Effector CD8-positive, alpha-beta T cell (primary cell): ENCODE data around the gene SLC11A2.
"Not testable (repeated sequence)": the region's sequence is repeated elsewhere in the genome, so short reads cannot be mapped to it uniquely, and the experiment has no call there.

Experiments
- DNase-seq: peaks from one replicate; lab custom pipeline; 2025; lab: John Stamatoyannopoulos, UW

Gene SLC11A2

DNA sequence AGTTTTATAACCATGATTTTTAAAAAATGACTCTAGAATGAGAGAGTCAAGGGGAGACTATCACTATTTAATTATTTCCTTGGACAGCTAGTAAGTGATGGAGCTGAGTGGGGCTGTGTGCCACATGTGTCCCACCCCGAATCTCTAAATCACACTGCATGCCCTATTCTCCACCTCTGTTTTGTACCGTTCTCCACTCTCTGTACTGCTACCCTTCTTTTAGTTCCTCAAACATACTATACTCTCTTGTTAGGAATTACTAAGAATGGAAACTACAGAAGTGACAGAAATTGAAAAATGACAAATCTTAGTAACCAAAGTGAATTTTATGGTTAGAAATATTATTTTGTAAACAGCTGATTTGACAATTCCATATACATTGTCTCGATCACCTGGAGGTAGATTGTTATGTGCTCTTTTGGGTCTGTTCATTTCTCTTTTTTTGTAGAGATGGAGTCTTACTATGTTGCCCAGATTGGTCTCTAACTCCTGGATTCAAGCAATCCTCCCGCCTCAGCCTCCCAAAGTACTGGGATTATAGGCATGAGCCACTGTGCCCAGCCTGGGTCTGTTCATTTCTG lies 35.9 kb downstream of the SLC11A2 start:
- no peak for DNase-seq

DNA sequence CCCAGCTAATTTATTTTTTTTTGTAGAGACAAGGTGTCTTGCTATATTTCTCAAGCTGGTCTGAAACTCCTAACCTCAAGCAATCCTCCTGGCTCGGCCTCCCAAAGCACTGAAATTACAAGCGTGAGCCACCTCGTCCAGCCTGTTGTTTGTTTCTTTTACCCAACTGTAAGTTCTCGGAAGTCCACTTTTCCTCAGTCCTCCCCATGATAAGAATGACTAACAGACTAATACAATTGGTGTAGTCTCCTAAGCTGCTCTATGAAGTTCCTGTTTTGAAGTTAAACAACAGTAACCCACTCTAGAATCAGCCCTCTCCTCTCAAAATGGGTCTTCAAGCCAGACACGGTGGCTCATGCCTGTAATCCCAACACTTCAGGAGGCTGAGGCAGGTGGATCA lies 37.3 kb downstream of the SLC11A2 start:
- no peak for DNase-seq

DNA sequence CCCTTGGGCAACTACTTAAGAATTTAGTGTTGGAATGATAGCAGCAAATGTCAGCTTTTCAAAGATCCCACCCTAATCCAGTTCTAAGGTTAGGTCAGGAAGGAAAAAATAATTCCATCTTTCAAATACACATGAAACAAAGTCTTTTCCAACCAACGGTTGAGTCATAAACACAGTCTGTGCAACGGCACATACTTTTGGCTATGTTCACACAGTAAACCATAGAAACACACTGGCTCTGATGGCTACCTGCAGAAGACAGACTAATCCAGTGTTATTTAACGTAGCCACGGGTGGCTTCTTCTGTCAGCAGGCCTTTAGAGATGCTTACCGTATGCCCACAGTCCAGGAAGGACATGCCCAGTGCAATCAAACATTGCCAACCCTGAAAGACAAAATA lies 38.1 kb downstream of the SLC11A2 start:
- no peak for DNase-seq

DNA sequence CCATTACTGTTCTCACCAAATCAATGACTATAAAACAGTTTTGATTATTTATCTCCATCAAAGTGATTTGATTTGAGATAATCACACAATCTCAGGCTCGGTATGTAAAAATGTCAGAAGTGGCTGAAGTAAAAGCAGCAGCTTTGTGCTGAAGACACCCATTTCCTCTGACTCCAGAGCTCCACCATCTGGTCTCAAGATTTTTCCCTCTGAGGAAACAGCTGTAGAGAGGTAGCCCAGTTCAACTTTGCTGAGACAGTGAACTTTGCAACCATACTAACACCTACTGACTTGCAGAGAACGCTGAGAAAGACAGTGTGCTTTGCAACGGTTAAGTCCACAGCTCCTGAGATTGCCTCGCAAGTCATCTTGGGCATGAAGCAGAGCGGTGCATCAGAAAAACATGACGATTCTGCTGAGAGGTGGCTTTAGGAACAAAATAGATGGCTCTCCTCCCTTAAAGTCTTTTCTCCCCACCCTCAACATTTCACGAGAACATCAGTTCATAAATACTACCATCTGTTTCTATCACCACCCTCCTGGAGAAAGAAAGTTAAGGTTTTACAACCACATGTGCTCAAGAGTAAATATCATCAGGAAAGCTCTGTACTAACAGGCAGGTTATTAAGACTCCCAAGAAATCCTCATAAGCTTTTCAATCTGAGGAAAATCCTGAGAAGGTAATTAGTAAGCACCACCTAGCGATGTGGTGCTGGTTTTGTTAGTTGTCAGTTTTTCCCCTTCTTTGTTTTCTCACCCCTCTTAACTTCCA lies 39.0 kb downstream of the SLC11A2 start:
- DNase-seq: no peak

- DNase-seq: no peak
Measured at GRCh38 chr12:50985322-50985721, 40.9 kb downstream of the SLC11A2 start.

DNA sequence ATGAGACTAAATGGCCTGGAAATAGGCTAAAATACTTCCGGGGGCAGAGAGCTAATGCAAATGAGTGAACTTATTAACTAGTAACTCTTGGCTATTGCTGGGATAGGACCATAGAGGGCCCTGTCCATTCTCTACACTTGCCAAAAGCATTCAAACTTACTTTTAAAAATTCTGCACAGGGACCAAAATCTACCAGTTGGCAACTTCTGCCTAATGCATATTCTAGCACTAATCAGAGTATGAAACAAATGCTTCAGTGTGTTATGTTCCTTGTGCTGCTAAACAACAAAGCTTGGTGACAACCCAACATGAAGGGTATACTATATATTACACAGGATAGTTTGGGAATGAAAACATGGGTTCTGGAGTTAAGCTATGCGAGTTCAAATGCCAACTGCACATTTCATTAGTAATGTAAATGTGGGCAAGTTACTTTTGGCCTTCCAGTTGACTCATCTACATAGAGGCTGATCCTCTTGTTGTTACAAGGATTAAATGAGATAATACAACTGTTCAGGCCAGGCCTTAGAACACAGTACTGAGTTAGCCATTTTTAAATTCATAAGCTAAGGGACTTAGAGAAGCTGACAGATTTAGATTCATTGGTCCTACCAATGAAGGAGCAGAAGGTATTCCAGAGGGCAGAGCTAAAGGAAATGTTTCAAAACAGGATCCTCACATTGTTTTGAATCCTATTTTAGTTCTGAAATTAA lies 41.4 kb downstream of the SLC11A2 start:
- no peak for DNase-seq

DNA sequence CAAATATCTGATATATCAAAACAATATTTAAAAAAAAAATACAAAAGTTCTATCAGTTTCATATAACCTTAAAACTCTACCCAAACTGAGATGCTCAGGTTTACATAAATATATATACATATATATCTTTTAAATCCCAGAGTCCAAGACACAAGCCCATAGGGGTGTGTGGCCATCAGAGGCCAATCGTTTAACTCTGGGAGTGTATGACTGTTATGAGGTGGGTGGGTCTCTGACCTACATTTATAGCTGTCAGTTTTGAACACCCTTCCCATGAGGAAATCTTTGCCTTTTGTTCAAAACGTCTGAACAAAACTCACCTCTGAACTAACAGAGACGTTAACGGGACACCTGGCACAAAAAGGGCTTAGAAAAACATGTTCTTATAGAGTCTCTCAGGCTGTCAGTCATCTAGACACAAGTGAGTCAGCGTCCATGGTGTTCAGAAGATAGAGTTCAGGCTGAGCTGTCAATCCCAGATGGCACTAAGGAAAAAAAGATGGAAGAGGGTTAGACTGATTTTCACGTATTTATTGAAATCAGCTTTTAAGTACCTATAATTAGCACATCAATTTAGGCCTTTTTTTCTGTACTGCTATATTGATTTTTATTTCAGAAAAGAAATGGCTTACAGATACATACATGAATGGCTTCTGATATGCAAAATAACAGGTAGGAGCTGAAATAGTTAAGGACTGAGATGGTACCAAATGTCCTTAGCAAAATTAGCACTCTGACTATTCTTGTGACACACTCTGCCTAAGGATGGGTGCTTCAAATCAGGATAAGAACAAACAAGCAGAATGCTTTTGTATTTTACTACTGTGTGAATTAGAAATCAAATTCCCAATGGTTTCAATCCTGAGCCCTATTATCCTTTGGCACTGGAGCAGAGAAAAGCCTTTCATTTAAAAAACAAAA lies 44.6 kb downstream of the SLC11A2 start:
- no peak for DNase-seq

DNA sequence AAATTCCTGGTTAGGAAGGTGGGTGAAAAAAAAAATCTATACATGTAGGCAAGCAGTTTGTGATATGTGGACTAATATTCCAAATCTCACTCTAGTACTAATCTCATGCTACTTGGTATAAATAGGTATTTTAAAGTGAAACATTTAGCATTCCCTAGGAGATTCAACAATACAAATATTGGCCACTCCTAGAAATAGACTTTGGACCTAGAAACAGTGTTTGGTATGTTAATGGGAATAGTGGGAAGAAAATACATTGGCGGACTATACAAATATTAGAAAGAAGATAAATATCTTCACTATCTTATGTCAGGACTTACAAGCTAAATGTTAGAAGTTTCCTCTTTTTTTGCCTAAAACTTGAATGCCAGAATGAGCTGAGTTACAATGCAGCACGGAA lies 45.6 kb downstream of the SLC11A2 start:
- DNase-seq: no peak

DNA sequence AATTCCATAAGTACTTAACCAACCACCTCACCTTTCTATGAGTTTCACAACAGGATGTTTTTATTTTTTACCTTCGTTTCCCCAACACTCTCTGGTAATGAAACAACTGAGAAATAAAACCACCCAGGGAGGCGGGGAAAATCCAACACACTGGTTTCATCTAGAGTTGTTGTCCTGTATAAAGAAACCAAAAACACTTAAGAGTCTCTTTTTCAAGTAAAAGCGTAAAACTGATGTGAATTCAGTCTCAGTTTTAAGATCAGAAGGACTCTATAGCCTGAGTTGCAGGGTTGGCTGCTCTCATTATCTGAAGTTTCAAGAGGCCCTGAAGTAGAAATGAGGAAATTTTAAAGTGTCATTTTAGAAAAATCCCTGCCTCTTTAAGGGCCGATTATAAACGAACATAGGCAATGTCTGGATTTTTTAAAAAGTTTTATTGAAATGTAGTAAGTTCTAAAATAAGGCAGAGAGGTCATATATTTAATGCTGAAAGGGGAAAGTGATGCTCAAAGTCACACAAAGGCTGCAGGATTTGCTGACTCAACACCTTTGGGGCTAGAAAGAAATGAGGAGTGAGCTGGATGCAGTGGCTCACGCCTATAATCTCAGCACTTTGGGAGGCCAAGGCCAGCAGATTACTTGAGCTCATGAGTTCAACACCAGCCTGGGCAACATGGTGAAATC lies 46.7 kb downstream of the SLC11A2 start:
- no peak for DNase-seq

GRCh38 chr12:50971946-50972345 lies 54.2 kb downstream of the SLC11A2 start:
- DNase-seq: no peak

GRCh38 chr12:50964432-50964831 lies 61.8 kb downstream of the SLC11A2 start:
- no peak for DNase-seq

DNA sequence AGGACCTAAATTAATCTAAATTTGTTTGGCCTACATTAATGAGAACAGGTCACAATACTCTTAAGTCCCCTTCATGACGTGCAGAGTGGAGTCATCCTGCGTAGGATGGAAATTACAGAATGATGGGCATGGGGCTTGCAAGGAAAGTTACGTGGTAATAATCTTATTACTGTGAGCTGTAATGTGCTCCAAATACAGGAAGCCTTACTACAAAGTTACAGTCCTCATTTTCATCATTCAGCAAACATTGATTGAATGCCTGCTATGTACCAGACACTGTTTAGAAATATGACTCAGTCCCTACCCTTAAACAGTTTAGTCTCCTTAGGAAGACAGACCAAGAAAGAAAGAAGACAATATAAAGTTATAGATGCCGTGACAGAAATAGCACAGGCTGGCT lies 64.5 kb downstream of the SLC11A2 start:
- no peak for DNase-seq

- no peak for DNase-seq
Measured at GRCh38 chr12:50960130-50960529, 66.1 kb downstream of the SLC11A2 start.

- no peak for DNase-seq
Measured at GRCh38 chr12:50955697-50956096, 70.5 kb downstream of the SLC11A2 start.

DNA sequence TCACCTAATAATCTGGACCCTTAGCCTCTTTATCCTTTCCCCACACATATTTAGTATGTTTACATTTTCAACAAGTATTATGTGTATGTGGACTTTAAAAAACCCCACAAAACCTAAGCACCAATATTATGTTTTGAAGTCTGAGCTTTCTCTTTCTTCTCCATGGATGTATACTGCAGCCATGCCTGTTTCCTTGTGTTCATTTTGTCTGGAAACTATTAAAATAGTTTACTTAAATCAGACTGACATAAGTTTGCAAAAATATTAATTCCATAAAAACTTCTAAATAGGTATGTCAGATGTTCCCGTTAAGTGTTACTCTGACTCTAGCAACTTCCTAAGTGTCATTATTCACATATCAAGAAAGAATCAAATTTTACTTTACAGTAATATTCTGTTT lies 70.9 kb downstream of the SLC11A2 start:
- DNase-seq: no peak

GRCh38 chr12:50954789-50955188 lies 71.4 kb downstream of the SLC11A2 start:
- DNase-seq: not testable (repeated sequence)

DNA sequence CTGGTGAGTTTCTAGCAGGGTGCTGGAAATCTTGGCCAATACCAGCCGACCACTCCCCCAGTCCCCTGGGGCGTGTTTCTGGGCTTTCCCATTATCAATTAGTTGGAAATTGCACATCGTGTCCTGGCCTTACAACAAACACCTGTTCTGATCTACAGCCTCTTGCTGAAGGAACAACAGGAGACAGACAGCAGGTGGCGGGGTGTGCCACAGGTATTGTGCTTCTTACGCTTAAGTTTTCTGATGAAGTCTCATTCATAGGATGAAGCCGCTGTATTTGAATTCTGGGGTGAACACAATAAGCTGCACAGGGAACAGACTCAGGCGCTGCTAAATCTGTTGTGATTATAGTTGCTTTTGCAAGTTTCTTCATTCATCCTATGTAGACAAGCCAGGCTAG lies 73.1 kb downstream of the SLC11A2 start:
- DNase-seq: no peak

DNA sequence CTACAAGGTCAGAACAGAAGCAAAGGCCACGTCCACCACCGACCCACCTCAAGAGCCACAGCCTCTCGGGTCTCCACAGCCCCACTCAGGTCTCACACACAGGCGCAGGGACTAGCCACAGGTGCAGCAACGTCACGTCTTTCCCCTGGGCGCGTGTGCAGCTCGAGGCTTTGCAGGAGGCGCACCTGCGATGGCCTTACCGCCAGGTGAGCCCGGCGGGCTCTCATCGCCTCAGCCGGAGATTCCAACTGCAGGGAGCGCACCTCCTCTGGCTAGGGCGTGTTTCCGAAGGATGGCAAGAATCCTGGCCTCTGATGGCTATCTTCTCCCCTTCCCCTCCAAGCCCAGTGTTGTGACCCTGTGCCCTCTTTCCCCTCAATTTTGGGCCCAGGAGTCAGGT lies 73.7 kb downstream of the SLC11A2 start, which contains the start of gene HIGD1C:
HIGD1C (plus strand) TSS at position 35 of the 400 bp plus-strand sequence. CDS start 1,455 bp downstream, outside the sequence.
- DNase-seq: no peak

GRCh38 chr12:50951112-50951511 lies 75.1 kb downstream of the SLC11A2 start:
- no peak for DNase-seq

DNA sequence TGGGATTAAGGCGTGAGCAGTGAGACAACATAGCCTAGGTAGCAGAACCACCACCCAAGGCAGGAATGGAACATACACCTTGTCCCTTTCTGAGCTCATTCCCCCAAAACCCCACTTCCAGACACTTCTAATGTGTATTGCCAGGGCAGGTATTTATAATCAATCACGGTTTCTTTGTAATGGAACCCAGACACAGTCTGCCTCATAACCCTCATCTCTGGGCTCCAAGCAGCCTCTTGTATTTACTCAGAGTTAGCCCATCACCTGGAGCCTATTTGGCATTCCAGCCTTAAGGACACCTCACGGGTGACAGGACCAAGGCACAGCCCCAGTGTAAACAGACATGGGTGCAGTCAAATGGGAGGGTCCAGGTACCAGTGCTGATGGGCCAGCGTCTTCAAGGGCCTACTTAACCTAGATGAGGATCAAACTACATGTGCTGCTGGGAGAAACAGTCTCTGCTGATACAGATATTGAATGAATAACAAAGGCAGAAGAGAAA lies 76.3 kb downstream of the SLC11A2 start:
- no peak for DNase-seq

DNA sequence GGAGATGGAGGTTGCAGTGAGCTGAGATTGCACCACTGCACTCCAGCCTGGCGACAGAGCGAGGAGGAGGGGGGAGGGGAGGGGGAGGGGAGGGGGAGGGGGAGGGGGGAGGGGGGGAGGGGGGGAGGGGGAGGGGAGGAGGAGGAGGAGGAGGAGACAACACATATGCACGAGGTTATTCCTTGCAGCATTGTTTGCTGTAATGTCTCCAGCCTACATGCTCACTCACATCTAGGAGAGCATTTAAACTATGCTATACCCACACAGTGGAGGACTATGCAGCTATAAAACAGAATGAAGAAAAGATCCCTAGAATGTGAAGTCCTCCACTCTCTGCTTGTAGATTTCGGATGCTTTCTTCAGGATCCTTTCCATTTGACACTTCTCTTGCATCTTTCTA lies 77.4 kb downstream of the SLC11A2 start:
- DNase-seq: no peak
